ENCODE measurements around the gene MFSD12. TPM values are rescaled to one million over a fixed set of nuclear protein-coding genes. Genes with fewer than 3 reads are reported as not detected.

Gene MFSD12
- 10 to 100 TPM; 28.4 to 54.3 TPM for total RNA-seq

DNA sequence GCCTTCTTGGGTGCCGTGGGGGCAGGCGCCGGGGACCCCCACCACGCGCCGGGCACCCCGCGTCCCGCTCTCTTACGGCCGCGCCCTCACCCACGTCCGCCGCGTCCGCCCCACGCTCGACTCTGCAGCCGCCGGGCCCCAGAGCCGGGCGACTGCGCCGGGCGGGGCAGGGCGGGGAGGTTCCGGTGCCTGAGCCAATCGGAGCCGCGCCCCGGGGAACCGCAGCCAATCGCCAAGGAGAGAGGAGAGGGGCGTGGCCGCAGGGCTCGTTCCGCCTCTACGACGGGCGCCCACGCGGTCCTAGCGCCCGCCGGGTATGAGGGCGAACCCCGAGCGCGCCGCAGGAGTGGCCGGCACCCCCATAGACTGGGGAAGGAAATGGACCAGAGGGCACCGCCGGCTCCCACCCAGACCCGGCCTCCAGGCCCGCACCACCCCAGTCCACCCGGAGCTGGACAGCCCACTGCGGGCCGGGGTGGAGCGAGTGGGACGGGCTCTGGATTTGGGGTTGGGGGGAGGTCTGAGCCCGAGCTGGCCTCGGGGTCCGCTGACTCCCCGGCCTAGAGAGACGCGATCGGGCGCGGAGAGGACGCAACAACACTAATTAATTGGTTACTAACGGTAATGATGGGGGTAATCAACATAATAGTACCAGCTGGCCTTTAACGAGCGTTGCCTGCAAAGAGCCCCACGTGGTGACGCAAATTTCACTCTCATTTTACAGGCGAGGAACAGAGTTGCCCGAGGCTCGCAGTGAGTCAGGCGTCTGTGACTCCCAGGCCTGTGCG is at the start of gene MFSD12:
TSS of gene MFSD12 (minus strand) at position 126 of the 788 bp plus-strand sequence. CDS start 183 bp downstream, outside the sequence.
- peak within 1 kb of the TSS; percentile 81 to 90 for H3K9ac ChIP-seq (ENCODE audit: low read depth in 2 of 2, low read length in 2 of 2)
- intact Hi-C loops (cut with DNase I), result no loop called here
- TF ChIP-seq, protein P1, sequence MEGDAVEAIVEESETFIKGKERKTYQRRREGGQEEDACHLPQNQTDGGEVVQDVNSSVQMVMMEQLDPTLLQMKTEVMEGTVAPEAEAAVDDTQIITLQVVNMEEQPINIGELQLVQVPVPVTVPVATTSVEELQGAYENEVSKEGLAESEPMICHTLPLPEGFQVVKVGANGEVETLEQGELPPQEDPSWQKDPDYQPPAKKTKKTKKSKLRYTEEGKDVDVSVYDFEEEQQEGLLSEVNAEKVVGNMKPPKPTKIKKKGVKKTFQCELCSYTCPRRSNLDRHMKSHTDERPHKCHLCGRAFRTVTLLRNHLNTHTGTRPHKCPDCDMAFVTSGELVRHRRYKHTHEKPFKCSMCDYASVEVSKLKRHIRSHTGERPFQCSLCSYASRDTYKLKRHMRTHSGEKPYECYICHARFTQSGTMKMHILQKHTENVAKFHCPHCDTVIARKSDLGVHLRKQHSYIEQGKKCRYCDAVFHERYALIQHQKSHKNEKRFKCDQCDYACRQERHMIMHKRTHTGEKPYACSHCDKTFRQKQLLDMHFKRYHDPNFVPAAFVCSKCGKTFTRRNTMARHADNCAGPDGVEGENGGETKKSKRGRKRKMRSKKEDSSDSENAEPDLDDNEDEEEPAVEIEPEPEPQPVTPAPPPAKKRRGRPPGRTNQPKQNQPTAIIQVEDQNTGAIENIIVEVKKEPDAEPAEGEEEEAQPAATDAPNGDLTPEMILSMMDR (IDR thresholded peaks at IDR 0.05), result no peak
- H3K27me3 ChIP-seq, result no peaks in the 10 kb centered on the region
- H3K36me3 ChIP-seq, result no peaks in the 10 kb centered on the region
- H3K9me3 ChIP-seq, result no peaks in the 10 kb centered on the region
- peak within 1 kb of the TSS; percentile 93 for H3K4me3 ChIP-seq
- H3K27ac ChIP-seq, result peak within 1 kb of the TSS; percentile 78
- DNase-seq, result peak; percentile 93
- no peaks in the 10 kb centered on the region for H3K4me1 ChIP-seq

DNA sequence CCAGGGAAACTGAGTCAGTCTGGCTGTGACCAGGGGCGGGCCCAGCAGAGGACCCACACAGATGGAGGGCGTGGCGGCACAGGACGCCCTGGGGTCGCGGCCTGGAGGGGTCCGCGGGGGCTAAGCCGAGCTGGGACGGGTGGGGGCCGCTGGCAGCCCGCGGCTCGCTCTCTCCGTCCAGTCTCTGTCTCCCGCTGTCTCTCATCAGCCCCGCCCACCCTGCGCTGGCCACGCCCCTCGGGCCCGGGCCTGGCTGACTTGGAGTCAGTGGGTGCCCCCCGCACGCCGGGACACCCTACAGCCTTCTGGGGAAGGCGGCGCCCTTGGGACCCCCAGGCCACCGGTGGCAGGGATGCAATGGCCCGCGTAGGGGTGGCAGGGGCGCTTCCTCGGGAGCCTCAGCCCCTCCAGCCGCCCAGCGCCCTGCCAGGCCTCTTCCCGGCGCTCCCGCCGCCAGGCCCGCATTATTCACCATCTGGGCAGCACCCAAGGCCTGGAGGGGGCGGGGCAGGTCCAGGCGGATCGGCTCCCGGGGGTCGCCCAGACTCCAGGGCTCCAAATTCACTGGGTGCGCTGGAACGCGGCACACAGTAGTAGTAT is 49.4 kb upstream of the MFSD12 start, which contains the start of gene TBXA2R:
TSS of gene TBXA2R (minus strand) at position 186 of the 600 bp plus-strand sequence. CDS start 6,241 bp downstream, outside the sequence.
- intact Hi-C loops (cut with DNase I), result no loop called here
- peaks cover 18% of the 10 kb centered on the region for H3K4me1 ChIP-seq
- H3K9ac ChIP-seq (ENCODE audit: low read depth in 2 of 2, low read length in 2 of 2), result peak within 1 kb of the TSS; percentile 44 to 55
- peak within 1 kb of the TSS; percentile 17 for H3K27ac ChIP-seq
- no peaks in the 10 kb centered on the region for H3K27me3 ChIP-seq
- no peaks in the 10 kb centered on the region for H3K36me3 ChIP-seq
- TF ChIP-seq, protein P1 (IDR thresholded peaks at IDR 0.05), result no peak
- peak; percentile 80 for DNase-seq
- H3K9me3 ChIP-seq, result no peaks in the 10 kb centered on the region
- peak within 1 kb of the TSS; percentile 29 for H3K4me3 ChIP-seq

DNA sequence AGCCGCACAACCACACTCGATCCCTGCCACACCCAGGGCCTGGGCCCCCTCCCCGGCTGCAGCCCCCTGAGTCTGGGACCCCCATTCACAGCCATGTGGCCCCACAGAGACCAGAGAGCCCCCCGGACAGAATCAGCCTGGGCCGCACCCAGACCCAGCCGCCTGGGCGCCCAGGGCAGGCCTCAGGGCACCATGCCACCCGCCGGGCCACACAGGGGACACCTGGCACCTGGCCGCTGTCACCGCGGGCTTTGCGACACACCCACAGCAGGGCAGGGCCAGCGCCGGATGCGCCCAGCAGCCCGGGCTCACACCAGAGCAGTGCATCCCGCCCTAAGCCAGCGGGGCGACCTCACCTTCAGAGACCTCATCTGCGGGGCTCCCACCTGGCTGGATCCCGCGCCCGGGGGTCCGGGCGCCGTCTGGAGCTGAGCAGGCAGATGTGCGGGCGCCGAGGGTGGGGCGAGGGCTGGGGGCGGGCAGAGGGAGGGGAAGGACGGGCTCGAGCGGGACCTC is 48.8 kb upstream of the MFSD12 start:
- peaks cover 18% of the 10 kb centered on the region for H3K4me1 ChIP-seq
- no peaks in the 10 kb centered on the region for H3K27me3 ChIP-seq
- TF ChIP-seq, protein P1 (IDR thresholded peaks at IDR 0.05), result no peak
- H3K9me3 ChIP-seq, result no peaks in the 10 kb centered on the region
- peak overlapping the region; percentile 35 to 55 for H3K9ac ChIP-seq (ENCODE audit: low read depth in 2 of 2, low read length in 2 of 2)
- peak; percentile 79 for DNase-seq
- no peaks in the 10 kb centered on the region for H3K36me3 ChIP-seq
- no peak overlapping the region for H3K27ac ChIP-seq
- intact Hi-C loops (cut with DNase I), result no loop called here
- peak overlapping the region; percentile 29 for H3K4me3 ChIP-seq

DNA sequence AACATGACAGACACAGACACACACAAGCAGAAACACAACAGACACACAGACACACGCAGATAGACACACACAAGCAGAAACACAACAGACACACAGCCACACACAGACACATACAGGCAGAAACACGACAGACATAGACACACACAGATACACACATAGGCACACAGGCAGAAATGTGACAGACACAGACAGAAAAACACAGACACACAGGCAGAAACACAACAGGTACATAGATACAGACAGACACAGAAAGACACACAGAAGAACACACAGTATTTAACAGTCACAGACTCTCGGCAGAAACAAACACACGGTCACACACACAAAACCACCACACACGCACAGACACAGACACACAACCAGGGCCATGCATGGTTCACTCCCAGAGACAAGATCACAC is 48.4 kb upstream of the MFSD12 start:
- Histone ChIP-seq H3K27ac (no peak overlapping the region), H3K36me3 (no peaks in the 10 kb centered on the region), H3K9me3 (no peaks in the 10 kb centered on the region), H3K4me3 (peak overlapping the region; percentile 29), H3K27me3 (no peaks in the 10 kb centered on the region), H3K9ac (ENCODE audit: low read depth in 2 of 2, low read length in 2 of 2) (peak overlapping the region; percentile 35 to 55), H3K4me1 (peaks cover 18% of the 10 kb centered on the region)
- intact Hi-C loops (cut with DNase I), result no loop called here
- no peak for DNase-seq
- TF ChIP-seq, protein P1 (IDR thresholded peaks at IDR 0.05), result no peak

DNA sequence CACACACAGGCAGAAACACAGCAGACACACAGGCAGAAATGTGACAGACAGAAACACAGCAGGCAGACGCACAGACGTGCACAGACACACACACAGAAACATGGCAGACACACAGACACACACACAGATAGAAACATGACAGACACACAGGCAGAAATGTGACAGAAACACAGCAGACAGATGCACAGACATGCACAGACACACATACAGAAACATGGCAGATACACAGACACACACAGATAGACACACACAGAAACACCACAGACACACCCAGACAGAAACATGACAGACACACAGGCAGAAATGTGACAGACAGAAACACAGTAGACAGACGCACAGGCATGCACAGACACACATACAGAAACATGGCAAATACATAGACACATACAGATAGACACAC is 48.0 kb upstream of the MFSD12 start:
- H3K27me3 ChIP-seq, result no peaks in the 10 kb centered on the region
- TF ChIP-seq, protein P1 (IDR thresholded peaks at IDR 0.05), result no peak
- H3K9ac ChIP-seq (ENCODE audit: low read depth in 2 of 2, low read length in 2 of 2), result peak overlapping the region in 1 of 2 donors; percentile 55
- H3K4me3 ChIP-seq, result no peak overlapping the region
- no peak for DNase-seq
- H3K36me3 ChIP-seq, result no peaks in the 10 kb centered on the region
- H3K4me1 ChIP-seq, result peaks cover 18% of the 10 kb centered on the region
- intact Hi-C loops (cut with DNase I), result no loop called here
- H3K27ac ChIP-seq, result no peak overlapping the region
- H3K9me3 ChIP-seq, result no peaks in the 10 kb centered on the region
